ENCODE measurements around the gene HDAC4. TPM values are rescaled to one million over a fixed set of nuclear protein-coding genes. Genes with fewer than 3 reads are reported as not detected.

HDAC4 gene
- total and polyA plus RNA-seq, 2 experiments from 2014 or later = 9.3 to 10.8 TPM

GRCh38 chr2:239065537-239065936 is 335.3 kb downstream of the HDAC4 start:
- WGBS (ENCODE audit: low lambda C conversion rate, missing lambda C conversion rate) = 96% methylated on average over 11 of the region's 11 CpGs
- H3K27ac ChIP-seq = no peak overlapping the region
- no peaks in the 10 kb centered on the region for H3K36me3 ChIP-seq (replicated peaks; ENCODE audit: insufficient read depth, low read depth)

DNA sequence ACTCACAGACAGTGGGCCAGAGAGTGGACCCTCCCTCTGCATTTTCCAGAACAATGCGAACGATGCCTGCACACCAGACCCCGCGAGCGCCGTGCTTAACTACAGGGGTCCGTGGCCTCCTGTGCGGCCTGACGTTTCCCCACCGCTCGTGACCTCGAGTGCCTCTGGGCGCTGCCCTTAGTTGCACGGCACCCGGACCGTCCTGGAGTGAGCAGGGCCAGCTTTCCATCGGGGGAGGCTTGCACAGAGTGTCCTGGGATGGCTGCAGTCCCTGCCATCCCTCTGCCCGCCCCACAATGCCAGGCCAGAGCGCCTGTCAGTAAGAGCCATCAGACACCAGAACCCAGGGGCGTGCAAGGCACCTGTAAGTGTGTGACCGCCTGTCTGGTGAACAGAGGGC is 335.9 kb downstream of the HDAC4 start:
- Histone ChIP-seq H3K27ac (no peak overlapping the region), H3K9me2 (replicated peaks; ENCODE audit: insufficient read depth) (no peaks in the 10 kb centered on the region), H3K79me2 (no peaks in the 10 kb centered on the region), H3K4me3 (no peak overlapping the region), H2AFZ (no peak overlapping the region), H3K4me1 (ENCODE audit: insufficient read depth) (no peaks in the 10 kb centered on the region), H3K36me3 (replicated peaks; ENCODE audit: insufficient read depth, low read depth) (no peaks in the 10 kb centered on the region), H4K20me1 (ENCODE audit: insufficient read depth, poor library complexity, severe bottlenecking) (no peaks in the 10 kb centered on the region), H3K4me2 (no peak overlapping the region), H3K9me3 (ENCODE audit: low read depth) (no peaks in the 10 kb centered on the region), H3K27me3 (no peaks in the 10 kb centered on the region)
- no peak for DNase-seq (ENCODE audit: low spot score)
- TF ChIP-seq EZH2 (IDR thresholded peaks at IDR 0.05; ENCODE audit: borderline replicate concordance) (no peak), EZH2phosphoT487 (IDR thresholded peaks at IDR 0.05; ENCODE audit: low read depth, severe bottlenecking, unreplicated experiment) (no peak)
- TF ChIP-seq, protein P1, sequence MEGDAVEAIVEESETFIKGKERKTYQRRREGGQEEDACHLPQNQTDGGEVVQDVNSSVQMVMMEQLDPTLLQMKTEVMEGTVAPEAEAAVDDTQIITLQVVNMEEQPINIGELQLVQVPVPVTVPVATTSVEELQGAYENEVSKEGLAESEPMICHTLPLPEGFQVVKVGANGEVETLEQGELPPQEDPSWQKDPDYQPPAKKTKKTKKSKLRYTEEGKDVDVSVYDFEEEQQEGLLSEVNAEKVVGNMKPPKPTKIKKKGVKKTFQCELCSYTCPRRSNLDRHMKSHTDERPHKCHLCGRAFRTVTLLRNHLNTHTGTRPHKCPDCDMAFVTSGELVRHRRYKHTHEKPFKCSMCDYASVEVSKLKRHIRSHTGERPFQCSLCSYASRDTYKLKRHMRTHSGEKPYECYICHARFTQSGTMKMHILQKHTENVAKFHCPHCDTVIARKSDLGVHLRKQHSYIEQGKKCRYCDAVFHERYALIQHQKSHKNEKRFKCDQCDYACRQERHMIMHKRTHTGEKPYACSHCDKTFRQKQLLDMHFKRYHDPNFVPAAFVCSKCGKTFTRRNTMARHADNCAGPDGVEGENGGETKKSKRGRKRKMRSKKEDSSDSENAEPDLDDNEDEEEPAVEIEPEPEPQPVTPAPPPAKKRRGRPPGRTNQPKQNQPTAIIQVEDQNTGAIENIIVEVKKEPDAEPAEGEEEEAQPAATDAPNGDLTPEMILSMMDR (IDR thresholded peaks at IDR 0.05; ENCODE audit: poor library complexity) = no peak
- WGBS (ENCODE audit: low lambda C conversion rate, missing lambda C conversion rate) = 97% methylated on average over 19 of the region's 21 CpGs

More at GRCh38 chr2:239065537-239065936, 335.3 kb downstream of the HDAC4 start:
- no peak for TF ChIP-seq EZH2 (IDR thresholded peaks at IDR 0.05; ENCODE audit: borderline replicate concordance)
- TF ChIP-seq, protein P1 (IDR thresholded peaks at IDR 0.05; ENCODE audit: poor library complexity) = no peak
- TF ChIP-seq EZH2phosphoT487 (IDR thresholded peaks at IDR 0.05; ENCODE audit: low read depth, severe bottlenecking, unreplicated experiment) = no peak
- no peak for DNase-seq (ENCODE audit: low spot score)
- H3K27me3 ChIP-seq = no peaks in the 10 kb centered on the region
- no peaks in the 10 kb centered on the region for H3K9me2 ChIP-seq (replicated peaks; ENCODE audit: insufficient read depth)
- no peaks in the 10 kb centered on the region for H3K4me1 ChIP-seq (ENCODE audit: insufficient read depth)
- no peaks in the 10 kb centered on the region for H3K79me2 ChIP-seq
- no peaks in the 10 kb centered on the region for H4K20me1 ChIP-seq (ENCODE audit: insufficient read depth, poor library complexity, severe bottlenecking)
- no peak overlapping the region for H2AFZ ChIP-seq
- no peaks in the 10 kb centered on the region for H3K9me3 ChIP-seq (ENCODE audit: low read depth)
- no peak overlapping the region for H3K4me3 ChIP-seq
- H3K4me2 ChIP-seq = no peak overlapping the region

GRCh38 chr2:239064253-239064652 is 336.6 kb downstream of the HDAC4 start:
- Histone ChIP-seq H2AFZ (no peak overlapping the region), H3K9me3 (ENCODE audit: low read depth) (no peaks in the 10 kb centered on the region), H3K4me2 (no peak overlapping the region), H3K27me3 (no peaks in the 10 kb centered on the region), H3K36me3 (replicated peaks; ENCODE audit: insufficient read depth, low read depth) (no peaks in the 10 kb centered on the region), H4K20me1 (ENCODE audit: insufficient read depth, poor library complexity, severe bottlenecking) (no peaks in the 10 kb centered on the region), H3K79me2 (no peaks in the 10 kb centered on the region), H3K4me3 (no peak overlapping the region), H3K9me2 (replicated peaks; ENCODE audit: insufficient read depth) (no peaks in the 10 kb centered on the region), H3K27ac (no peak overlapping the region), H3K4me1 (ENCODE audit: insufficient read depth) (no peaks in the 10 kb centered on the region)
- no peak for TF ChIP-seq EZH2phosphoT487 (IDR thresholded peaks at IDR 0.05; ENCODE audit: low read depth, severe bottlenecking, unreplicated experiment)
- TF ChIP-seq, protein P1 (IDR thresholded peaks at IDR 0.05; ENCODE audit: poor library complexity) = no peak
- no peak for TF ChIP-seq EZH2 (IDR thresholded peaks at IDR 0.05; ENCODE audit: borderline replicate concordance)
- 92% methylated on average over 12 of the region's 12 CpGs for WGBS (ENCODE audit: low lambda C conversion rate, missing lambda C conversion rate)
- DNase-seq (ENCODE audit: low spot score) = no peak

GRCh38 chr2:239062743-239063142 is 338.1 kb downstream of the HDAC4 start:
- WGBS (ENCODE audit: low lambda C conversion rate, missing lambda C conversion rate) = 89% methylated on average over 14 of the region's 14 CpGs
- DNase-seq (ENCODE audit: low spot score) = no peak
- Histone ChIP-seq H3K4me1 (ENCODE audit: insufficient read depth) (no peaks in the 10 kb centered on the region), H3K27ac (no peak overlapping the region), H3K27me3 (no peaks in the 10 kb centered on the region), H3K4me2 (no peak overlapping the region), H3K9me2 (replicated peaks; ENCODE audit: insufficient read depth) (no peaks in the 10 kb centered on the region), H3K9me3 (ENCODE audit: low read depth) (no peaks in the 10 kb centered on the region), H4K20me1 (ENCODE audit: insufficient read depth, poor library complexity, severe bottlenecking) (no peaks in the 10 kb centered on the region), H2AFZ (no peak overlapping the region), H3K36me3 (replicated peaks; ENCODE audit: insufficient read depth, low read depth) (no peaks in the 10 kb centered on the region), H3K4me3 (no peak overlapping the region), H3K79me2 (no peaks in the 10 kb centered on the region)
- TF ChIP-seq EZH2 (IDR thresholded peaks at IDR 0.05; ENCODE audit: borderline replicate concordance) (no peak), EZH2phosphoT487 (IDR thresholded peaks at IDR 0.05; ENCODE audit: low read depth, severe bottlenecking, unreplicated experiment) (no peak)
- TF ChIP-seq, protein P1 (IDR thresholded peaks at IDR 0.05; ENCODE audit: poor library complexity) = no peak
